HEK293T (cell line): Measurements from ENCODE around the gene ALDH18A1.
"Not testable (repeated sequence)": the region's sequence is repeated elsewhere in the genome, so short reads cannot be mapped to it uniquely, and the experiment has no call there.

Experiments used
- BHLHE40 ChIP-seq: fragments of 450-650 bp; IDR thresholded peaks from 2 replicates; pipeline ENCODE4 v1.6.1; 2016; ENCODE audit warnings: mild to moderate bottlenecking, moderate library complexity, borderline replicate concordance
- CTBP1 ChIP-seq: fragments of 450-650 bp; IDR thresholded peaks from 2 replicates; pipeline ENCODE4 v1.6.1; 2016; ENCODE audit warnings: borderline replicate concordance
- ELF4 ChIP-seq: fragments of 450-650 bp; IDR thresholded peaks from 2 replicates; pipeline ENCODE4 v1.6.1; 2017; ENCODE audit warnings: antibody characterized with exemption
- FOXA1 ChIP-seq: fragments of 450-650 bp; IDR thresholded peaks from 2 replicates; pipeline ENCODE4 v1.6.1; 2016; ENCODE audit warnings: mild to moderate bottlenecking
- FOXK2 ChIP-seq: fragments of 450-650 bp; IDR thresholded peaks from 2 replicates; pipeline ENCODE4 v1.6.1; 2016; ENCODE audit warnings: mild to moderate bottlenecking
- HDGF ChIP-seq: fragments of 450-650 bp; IDR thresholded peaks from 2 replicates; pipeline ENCODE4 v1.6.1; 2017; ENCODE audit warnings: antibody characterized with exemption, borderline replicate concordance
- NFRKB ChIP-seq: fragments of 450-650 bp; IDR thresholded peaks from 2 replicates; pipeline ENCODE4 v1.6.1; 2016; ENCODE audit warnings: mild to moderate bottlenecking, moderate library complexity
- PKNOX1 ChIP-seq: fragments of 450-650 bp; IDR thresholded peaks from 2 replicates; pipeline ENCODE4 v1.6.1; 2016
- SP1 ChIP-seq: fragments of 450-650 bp; IDR thresholded peaks from 2 replicates; pipeline ENCODE4 v1.6.1; 2017
- SUZ12 ChIP-seq: fragments of 450-650 bp; IDR thresholded peaks from 2 replicates; pipeline ENCODE4 v1.6.1; 2016; ENCODE audit warnings: mild to moderate bottlenecking
- TARDBP ChIP-seq: fragments of 450-650 bp; IDR thresholded peaks from 2 replicates; pipeline ENCODE4 v1.6.1; 2016

- TF ChIP-seq SP1, FOXA1, NFRKB, SUZ12, FOXK2, HDGF, CTBP1, BHLHE40, ELF4, PKNOX1, TARDBP: not testable (repeated sequence)
Observed at GRCh38 chr10:95620415-95620814, 36.1 kb downstream of the ALDH18A1 start.
